ENCODE measurements around the gene SZRD1. TPM values are rescaled to one million over a fixed set of nuclear protein-coding genes. Genes with fewer than 3 reads are reported as not detected.

SZRD1 gene
- total RNA-seq, 1 experiment from 2014 or later: 136 TPM

DNA sequence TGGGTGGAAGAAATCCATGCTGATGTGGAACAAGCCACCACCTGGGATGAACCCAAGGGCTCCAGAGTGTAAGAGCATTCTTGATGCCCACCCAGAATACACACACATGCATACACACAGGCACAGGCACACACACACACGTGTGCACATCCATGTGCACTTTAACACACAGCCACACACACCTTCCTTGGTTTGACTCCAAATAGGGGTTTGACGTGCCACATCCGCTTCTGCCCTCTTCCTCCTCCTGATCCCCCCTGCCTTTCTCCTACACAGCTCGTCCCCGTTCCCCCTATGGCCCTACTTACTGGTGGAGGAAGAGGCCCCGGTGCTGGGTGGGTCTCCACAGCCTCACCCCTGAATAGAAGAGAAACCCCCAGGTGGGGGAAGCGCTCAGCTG, 54.2 kb downstream of the SZRD1 start:
- Histone ChIP-seq H3F3A (ENCODE audit: low read length, unreplicated experiment) (no peaks in the 10 kb centered on the region), H3K9ac (ENCODE audit: low read length) (no peak overlapping the region), H3K27ac (ENCODE audit: low read length) (no peak overlapping the region), H4K20me1 (ENCODE audit: low read length) (no peaks in the 10 kb centered on the region), H3K27me3 (ENCODE audit: low read length) (no peaks in the 10 kb centered on the region), H3K9me3 (ENCODE audit: low read length) (no peaks in the 10 kb centered on the region), H3K9me2 (replicated peaks; ENCODE audit: low read length) (no peaks in the 10 kb centered on the region), H2AFZ (ENCODE audit: low read length) (no peak overlapping the region), H3K4me1 (ENCODE audit: insufficient read depth, low read length) (no peaks in the 10 kb centered on the region), H3K79me2 (ENCODE audit: low read length) (no peaks in the 10 kb centered on the region), H3K36me3 (ENCODE audit: low read depth, low read length) (no peaks in the 10 kb centered on the region), H3K4me2 (ENCODE audit: low read length) (no peak overlapping the region), H3K4me3 (ENCODE audit: low read length) (no peak overlapping the region)
- DNase-seq (no peak), ATAC-seq (no peak)
- intact Hi-C loops (cut with micrococcal nuclease): no loop called here
- ChIA-PET CTCF (no interaction called here), POLR2A (ENCODE audit: unreplicated experiment) (no interaction called here)
- BruUV-seq (replicated peaks): no TSS peak
- TF ChIP-seq EZH2phosphoT487 (IDR thresholded peaks at IDR 0.05; ENCODE audit: borderline replicate concordance, low read length): no peak
- no peak for TF ChIP-seq EZH2 (IDR thresholded peaks at IDR 0.05; ENCODE audit: low read length, unreplicated experiment)
- TF ChIP-seq, protein P1, sequence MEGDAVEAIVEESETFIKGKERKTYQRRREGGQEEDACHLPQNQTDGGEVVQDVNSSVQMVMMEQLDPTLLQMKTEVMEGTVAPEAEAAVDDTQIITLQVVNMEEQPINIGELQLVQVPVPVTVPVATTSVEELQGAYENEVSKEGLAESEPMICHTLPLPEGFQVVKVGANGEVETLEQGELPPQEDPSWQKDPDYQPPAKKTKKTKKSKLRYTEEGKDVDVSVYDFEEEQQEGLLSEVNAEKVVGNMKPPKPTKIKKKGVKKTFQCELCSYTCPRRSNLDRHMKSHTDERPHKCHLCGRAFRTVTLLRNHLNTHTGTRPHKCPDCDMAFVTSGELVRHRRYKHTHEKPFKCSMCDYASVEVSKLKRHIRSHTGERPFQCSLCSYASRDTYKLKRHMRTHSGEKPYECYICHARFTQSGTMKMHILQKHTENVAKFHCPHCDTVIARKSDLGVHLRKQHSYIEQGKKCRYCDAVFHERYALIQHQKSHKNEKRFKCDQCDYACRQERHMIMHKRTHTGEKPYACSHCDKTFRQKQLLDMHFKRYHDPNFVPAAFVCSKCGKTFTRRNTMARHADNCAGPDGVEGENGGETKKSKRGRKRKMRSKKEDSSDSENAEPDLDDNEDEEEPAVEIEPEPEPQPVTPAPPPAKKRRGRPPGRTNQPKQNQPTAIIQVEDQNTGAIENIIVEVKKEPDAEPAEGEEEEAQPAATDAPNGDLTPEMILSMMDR (conservative IDR thresholded peaks at IDR 0.05; ENCODE audit: low read depth, low read length): no peak

DNA sequence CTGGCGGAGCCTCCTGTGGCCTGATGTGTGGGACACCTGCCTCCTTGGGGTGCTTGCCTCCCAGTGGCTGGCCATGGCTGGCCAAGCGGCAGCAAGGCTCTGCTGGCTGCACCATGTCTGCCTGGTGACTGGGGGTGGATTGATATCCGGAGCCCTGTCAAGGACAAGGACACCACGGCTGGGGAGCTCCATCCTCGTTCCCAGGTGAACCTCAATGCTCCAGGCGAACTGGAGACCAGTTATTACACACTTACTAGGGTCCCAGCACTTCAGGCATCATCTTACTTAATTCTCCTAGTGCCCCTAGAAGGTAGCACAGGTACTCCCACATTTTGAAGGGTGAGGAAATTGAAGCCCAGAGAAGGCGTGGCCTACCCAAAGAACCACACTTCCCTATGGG, 55.0 kb downstream of the SZRD1 start:
- BruUV-seq (replicated peaks): no TSS peak

More for the DNA sequence above, 55.0 kb downstream of the SZRD1 start:
- ATAC-seq: no peak
- H3K4me2 ChIP-seq (ENCODE audit: low read length): no peak overlapping the region
- no peaks in the 10 kb centered on the region for H3K9me2 ChIP-seq (replicated peaks; ENCODE audit: low read length)
- H3F3A ChIP-seq (ENCODE audit: low read length, unreplicated experiment): no peaks in the 10 kb centered on the region
- no peak for DNase-seq
- H3K27me3 ChIP-seq (ENCODE audit: low read length): no peaks in the 10 kb centered on the region
- H2AFZ ChIP-seq (ENCODE audit: low read length): no peak overlapping the region
- H3K79me2 ChIP-seq (ENCODE audit: low read length): no peaks in the 10 kb centered on the region
- H3K4me3 ChIP-seq (ENCODE audit: low read length): no peak overlapping the region
- no peaks in the 10 kb centered on the region for H3K36me3 ChIP-seq (ENCODE audit: low read depth, low read length)
- H3K4me1 ChIP-seq (ENCODE audit: insufficient read depth, low read length): no peaks in the 10 kb centered on the region
- no peak overlapping the region for H3K9ac ChIP-seq (ENCODE audit: low read length)
- no peak overlapping the region for H3K27ac ChIP-seq (ENCODE audit: low read length)
- H4K20me1 ChIP-seq (ENCODE audit: low read length): no peaks in the 10 kb centered on the region
- TF ChIP-seq EZH2 (IDR thresholded peaks at IDR 0.05; ENCODE audit: low read length, unreplicated experiment) (no peak), EZH2phosphoT487 (IDR thresholded peaks at IDR 0.05; ENCODE audit: borderline replicate concordance, low read length) (no peak)
- TF ChIP-seq, protein P1 (conservative IDR thresholded peaks at IDR 0.05; ENCODE audit: low read depth, low read length): no peak
- H3K9me3 ChIP-seq (ENCODE audit: low read length): no peaks in the 10 kb centered on the region
- ChIA-PET POLR2A (ENCODE audit: unreplicated experiment) (no interaction called here), CTCF (no interaction called here)
- intact Hi-C loops (cut with micrococcal nuclease): no loop called here
